A673 (cell line): ENCODE measurements around the gene HDDC3.

Experiments used
- CTCF ChIP-seq: fragments of 300-800, 200-600 bp; sonication (generic); conservative IDR thresholded peaks from 2 replicates; pipeline ENCODE4 v1.5.1; 2017; ENCODE audit warnings: low read depth, mild to moderate bottlenecking, antibody characterized with exemption, low read length, moderate library complexity, mixed read lengths
- EZH2 ChIP-seq: fragments of 200-600 bp; sonication (generic); IDR thresholded peaks from 2 replicates; pipeline ENCODE4 v1.6.1; 2017; ENCODE audit warnings: borderline replicate concordance, low read depth, mild to moderate bottlenecking, mixed read lengths, antibody characterized with exemption, low read length; ENCODE audit not compliant: poor library complexity, severe bottlenecking

- no peak for TF ChIP-seq CTCF
- no peak for TF ChIP-seq EZH2
Observed at GRCh38 chr15:90946538-90946937, 14.2 kb upstream of the HDDC3 start.
